Dedifferentiated amniotic fluid mesenchymal stem cell (primary cell): ENCODE measurements around the gene TLCD1.
"Not testable (repeated sequence)": the region's sequence is repeated elsewhere in the genome, so short reads cannot be mapped to it uniquely, and the experiment has no call there.

ENCODE experiments used
- DNase-seq: peaks from one replicate; pipeline ENCODE4 v3.0.0-alpha.2; 2016; ENCODE audit errors: extremely low spot score

TLCD1 gene

GRCh38 chr17:28746611-28747050 lies 20.6 kb upstream of the TLCD1 start:
- no peak for DNase-seq

- no peak for DNase-seq
Measured at GRCh38 chr17:28745786-28746411, 19.9 kb upstream of the TLCD1 start.

GRCh38 chr17:28744972-28745785 lies 19.1 kb upstream of the TLCD1 start:
- DNase-seq: no peak

GRCh38 chr17:28744104-28744971 lies 18.3 kb upstream of the TLCD1 start:
- DNase-seq: no peak

DNA sequence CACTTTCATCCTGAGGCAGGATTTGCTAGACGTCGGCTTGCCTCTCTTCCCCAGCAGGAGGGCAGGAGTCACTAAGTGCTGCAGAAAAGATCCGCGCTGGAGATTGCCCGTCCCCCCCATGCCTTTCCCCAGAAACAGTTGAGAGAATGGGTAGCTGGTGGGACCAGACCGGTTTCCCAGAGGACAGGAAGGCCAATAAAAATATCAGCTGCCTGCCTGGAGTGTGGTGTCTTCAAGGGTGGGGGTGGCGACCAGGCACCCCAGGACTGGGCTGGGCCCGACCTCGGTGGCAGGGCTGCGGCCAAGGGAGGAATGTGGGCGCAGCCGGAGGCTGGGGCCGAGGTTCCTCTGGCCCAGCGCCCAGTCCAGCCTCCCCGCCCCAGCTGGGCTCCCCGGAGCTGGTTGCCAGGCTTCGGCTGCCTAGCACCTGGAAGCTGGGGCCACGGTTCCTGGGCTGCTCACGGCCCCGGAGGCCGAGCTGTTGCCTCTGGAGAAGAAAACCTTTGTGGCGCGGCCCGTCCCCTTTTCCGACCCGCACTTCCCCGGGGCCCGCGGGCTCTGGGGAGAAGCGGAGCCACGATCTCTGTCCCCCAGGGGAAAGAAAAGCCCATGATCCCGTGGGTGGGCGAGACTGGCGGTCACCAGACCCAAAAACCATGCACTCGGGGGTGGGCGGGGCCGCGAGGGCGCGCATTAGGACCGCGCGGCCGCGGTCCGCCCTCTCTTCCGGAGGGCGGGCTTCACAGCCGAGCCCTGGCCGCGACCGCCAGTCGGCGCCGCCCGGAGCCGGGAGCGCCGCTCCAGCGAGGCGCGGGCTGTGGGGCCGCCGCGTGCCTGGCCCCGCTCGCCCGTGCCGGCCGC lies 17.4 kb upstream of the TLCD1 start, which contains the start of gene TRAF4:
TRAF4 (plus strand) TSS at position 769 of the 861 bp plus-strand sequence. CDS start 102 bp downstream, outside the sequence.
- DNase-seq: peak; percentile 66

GRCh38 chr17:28741358-28742349 lies 15.6 kb upstream of the TLCD1 start:
- DNase-seq: no peak

- no peak for DNase-seq
Measured at GRCh38 chr17:28740406-28741357, 14.6 kb upstream of the TLCD1 start.

DNA sequence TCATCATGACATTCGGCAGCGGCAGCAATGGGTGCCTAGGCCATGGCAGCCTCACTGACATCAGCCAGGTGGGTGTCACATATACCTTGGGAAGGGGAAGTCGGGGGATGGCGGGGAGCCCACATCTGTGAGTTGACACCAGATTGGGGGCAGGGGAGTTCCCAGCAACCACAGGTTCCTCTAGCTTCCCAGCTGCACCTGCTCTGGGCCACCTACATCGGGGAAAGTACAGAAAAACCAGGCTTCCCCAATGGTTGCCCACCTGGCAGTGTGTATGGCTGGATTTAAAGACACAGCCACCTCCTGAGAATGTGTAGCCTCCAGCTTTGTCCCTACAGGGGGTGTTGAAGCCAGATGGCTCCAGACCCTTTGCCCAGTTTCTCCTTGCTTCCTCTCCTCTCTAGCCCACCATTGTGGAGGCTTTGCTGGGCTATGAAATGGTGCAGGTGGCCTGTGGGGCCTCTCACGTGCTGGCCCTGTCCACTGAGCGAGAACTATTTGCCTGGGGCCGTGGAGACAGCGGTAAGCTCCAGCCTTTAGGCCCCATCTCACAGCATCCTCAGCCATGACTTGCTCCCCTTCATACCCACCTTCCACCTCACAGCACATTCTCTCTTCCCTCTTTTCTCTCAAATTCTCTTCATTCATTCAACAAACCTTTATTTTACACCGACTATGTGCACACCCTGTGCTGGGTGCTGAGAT lies 12.8 kb upstream of the TLCD1 start:
- DNase-seq: no peak

DNA sequence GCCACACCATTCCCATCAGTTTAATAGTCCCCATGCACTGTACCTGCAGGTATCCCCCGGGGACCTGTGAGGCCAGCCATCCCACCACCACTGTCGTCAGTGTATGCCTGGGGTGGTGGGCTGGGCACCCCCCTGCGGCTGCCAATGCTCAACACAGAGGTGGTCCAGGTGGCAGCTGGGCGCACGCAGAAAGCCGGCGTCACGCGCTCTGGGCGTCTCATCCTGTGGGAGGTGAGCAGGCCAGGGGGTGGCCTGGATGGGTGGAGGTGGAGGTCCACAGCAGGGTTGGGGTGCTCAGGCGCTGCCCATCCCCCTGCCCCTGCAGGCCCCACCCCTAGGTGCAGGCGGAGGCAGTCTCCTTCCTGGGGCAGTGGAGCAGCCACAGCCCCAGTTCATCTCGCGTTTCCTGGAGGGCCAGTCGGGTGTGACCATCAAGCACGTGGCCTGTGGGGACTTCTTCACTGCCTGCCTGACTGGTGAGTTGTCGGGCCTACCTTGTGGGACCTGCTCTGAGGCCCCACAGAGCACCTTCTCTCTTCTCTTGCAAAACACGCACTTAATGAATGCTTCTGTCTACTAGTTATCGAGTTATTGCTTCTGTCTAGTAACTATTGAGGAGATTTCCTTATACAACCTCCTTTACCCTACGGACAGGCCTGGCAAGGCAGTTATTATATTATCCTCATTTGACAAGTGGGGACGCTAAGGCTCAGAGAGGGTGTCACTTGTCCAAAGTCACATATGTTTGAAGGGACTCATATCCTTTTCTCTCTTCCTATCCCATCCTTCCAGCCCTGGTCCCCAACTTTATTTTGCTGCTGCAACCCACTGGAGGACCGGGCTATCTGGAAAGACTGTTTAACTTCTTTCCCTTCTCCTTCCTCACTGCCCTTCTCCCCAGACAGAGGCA lies 12.0 kb upstream of the TLCD1 start:
- DNase-seq: no peak

GRCh38 chr17:28737316-28737715 lies 11.3 kb upstream of the TLCD1 start:
- no peak for DNase-seq

- not testable (repeated sequence) for DNase-seq
Measured at GRCh38 chr17:28735913-28736769, 10.1 kb upstream of the TLCD1 start.

GRCh38 chr17:28735242-28735722 lies 9.2 kb upstream of the TLCD1 start:
- DNase-seq: no peak

DNA sequence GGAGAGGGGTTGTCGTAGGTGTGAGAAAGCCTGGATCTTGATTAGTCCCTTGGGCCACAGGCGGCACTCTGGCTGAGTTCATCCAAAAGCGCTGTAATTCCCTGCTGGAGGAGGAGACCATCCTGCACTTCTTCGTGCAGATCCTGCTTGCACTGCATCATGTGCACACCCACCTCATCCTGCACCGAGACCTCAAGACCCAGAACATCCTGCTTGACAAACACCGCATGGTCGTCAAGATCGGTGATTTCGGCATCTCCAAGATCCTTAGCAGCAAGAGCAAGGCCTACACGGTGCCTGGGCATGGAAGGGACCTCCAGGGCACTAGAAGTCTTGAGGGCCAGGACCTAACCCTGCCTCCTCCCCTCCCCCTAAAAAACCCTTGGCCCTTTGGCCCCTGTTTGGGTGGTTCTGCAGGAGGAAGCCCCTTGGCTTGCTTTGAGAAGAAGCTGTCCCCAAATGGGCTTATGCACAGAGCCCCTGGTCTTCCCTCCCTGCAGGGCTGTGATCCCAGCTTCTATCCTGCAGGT lies 8.7 kb upstream of the TLCD1 start:
- no peak for DNase-seq

DNA sequence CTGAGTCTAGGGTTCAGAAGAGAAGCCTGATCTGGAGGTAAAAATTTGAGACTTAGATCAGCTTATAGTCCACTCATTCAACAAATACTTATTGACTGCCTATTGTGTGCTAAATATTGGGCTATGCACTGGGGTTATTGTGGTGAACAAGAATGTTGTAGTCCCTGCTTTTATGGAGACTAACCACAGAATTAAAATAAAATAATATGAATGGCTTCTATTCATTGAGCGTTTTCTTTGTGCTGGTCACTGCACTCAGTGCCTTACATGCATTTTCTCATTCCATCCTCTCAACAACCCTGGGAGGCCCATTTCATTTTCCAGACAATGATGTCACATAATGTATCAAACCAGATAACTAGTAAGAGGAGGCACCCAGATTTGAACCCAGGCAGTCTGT lies 7.3 kb upstream of the TLCD1 start:
- no peak for DNase-seq

GRCh38 chr17:28729950-28730330 lies 3.9 kb upstream of the TLCD1 start:
- no peak for DNase-seq
